Liver (tissue), 9 donors: ENCODE results near the gene KPNB1. TPM values are rescaled to one million over a fixed set of nuclear protein-coding genes. Genes with fewer than 3 reads are reported as not detected.

Experiments used
- DNase-seq: peaks from one replicate; pipeline ENCODE4 v3.0.0-alpha.2; 2017; ENCODE audit warnings: low spot score
- H3K27ac ChIP-seq, 2 donors: one replicate each; pipeline ENCODE4 v1.7.0; 2013; ENCODE audit warnings: inconsistent platforms in 2 of 2, low read length in 2 of 2, control low read depth in 1 of 2, low read depth in 1 of 2, mild to moderate bottlenecking in 1 of 2
- H3K27me3 ChIP-seq, 4 donors: one replicate each; pipeline versions ENCODE4 v1.6.1 to v1.7.0; 2013; ENCODE audit warnings: low read length in 3 of 4, inconsistent platforms in 1 of 4, mild to moderate bottlenecking in 1 of 4, moderate library complexity in 1 of 4; ENCODE audit not compliant: control insufficient read depth in 4 of 4, insufficient read depth in 4 of 4
- H3K36me3 ChIP-seq, 4 donors: one replicate each; pipeline versions ENCODE4 v1.6.1 to v1.7.0; 2013; ENCODE audit warnings: low read length in 3 of 4, mild to moderate bottlenecking in 3 of 4, low read depth in 1 of 4, moderate library complexity in 1 of 4; ENCODE audit not compliant: control insufficient read depth in 4 of 4, insufficient read depth in 3 of 4
- H3K4me1 ChIP-seq, 4 donors: one replicate each; pipeline versions ENCODE4 v1.6.1 to v1.7.0; 2013; ENCODE audit warnings: low read length in 3 of 4, mild to moderate bottlenecking in 3 of 4, moderate library complexity in 1 of 4; ENCODE audit not compliant: control insufficient read depth in 4 of 4, insufficient read depth in 4 of 4
- H3K4me3 ChIP-seq, 3 donors: one replicate each; pipeline versions ENCODE4 v1.6.1 to v1.7.0; 2013; ENCODE audit warnings: low read length in 3 of 3, control low read depth in 1 of 3, low read depth in 1 of 3, mild to moderate bottlenecking in 1 of 3
- H3K9ac ChIP-seq, 2 donors: one replicate each; pipeline ENCODE4 v1.7.0; 2013; ENCODE audit warnings: low read length in 2 of 2, mild to moderate bottlenecking in 2 of 2, moderate library complexity in 2 of 2, control low read depth in 1 of 2, low read depth in 1 of 2
- H3K9me3 ChIP-seq, 4 donors: one replicate each; pipeline versions ENCODE4 v1.6.1 to v1.7.0; 2013; ENCODE audit warnings: low read length in 3 of 4; ENCODE audit not compliant: control insufficient read depth in 4 of 4
- CTCF ChIP-seq: fragments of 150-350 bp; IDR thresholded peaks from 2 replicates; pipeline ENCODE4 v1.5.1; 2017; ENCODE audit warnings: improper control_type of control experiment, low read depth, low read length; ENCODE audit not compliant: missing input control
- EGR1 ChIP-seq, 2 donors: IDR thresholded peaks; 2 replicates each; pipeline ENCODE4 v1.6.1; 2016 to 2018; ENCODE audit warnings: antibody characterized with exemption in 2 of 2, low read depth in 2 of 2
- FOXA1 ChIP-seq: IDR thresholded peaks from 2 replicates; pipeline ENCODE4 v1.6.1; 2016; ENCODE audit warnings: antibody characterized with exemption
- FOXA2 ChIP-seq: IDR thresholded peaks from 2 replicates; pipeline ENCODE4 v1.6.1; 2016; ENCODE audit warnings: antibody characterized with exemption
- HNF4A ChIP-seq, 2 donors: conservative IDR thresholded peaks; 2 replicates each; pipeline ENCODE4 v1.6.1; 2016; ENCODE audit warnings: antibody characterized with exemption in 2 of 2, mild to moderate bottlenecking in 2 of 2
- JUND ChIP-seq, 2 donors: IDR thresholded peaks; 2 replicates each; pipeline ENCODE4 v1.6.1; 2016; ENCODE audit warnings: antibody characterized with exemption in 2 of 2
- MAX ChIP-seq: IDR thresholded peaks from 2 replicates; pipeline ENCODE4 v1.6.1; 2016; ENCODE audit warnings: antibody characterized with exemption
- NR2F2 ChIP-seq: IDR thresholded peaks from 2 replicates; pipeline ENCODE4 v1.6.1; 2016; ENCODE audit warnings: antibody characterized with exemption
- RAD21 ChIP-seq, 2 donors: IDR thresholded peaks; 2 replicates each; pipeline ENCODE4 v1.6.1; 2016; ENCODE audit warnings: antibody characterized with exemption in 2 of 2, mild to moderate bottlenecking in 2 of 2
- REST ChIP-seq: IDR thresholded peaks from 2 replicates; pipeline ENCODE4 v1.6.1; 2016; ENCODE audit warnings: antibody characterized with exemption, mild to moderate bottlenecking
- RXRA ChIP-seq, 2 donors: IDR thresholded peaks; 2 replicates each; pipeline ENCODE4 v1.6.1; 2017 to 2018; ENCODE audit warnings: antibody characterized with exemption in 2 of 2, mild to moderate bottlenecking in 1 of 2
- SP1 ChIP-seq: IDR thresholded peaks from 2 replicates; pipeline ENCODE4 v1.6.1; 2018; ENCODE audit warnings: antibody characterized with exemption, mild to moderate bottlenecking
- YY1 ChIP-seq: IDR thresholded peaks from 2 replicates; pipeline ENCODE4 v1.6.1; 2016; ENCODE audit warnings: antibody characterized with exemption, mild to moderate bottlenecking
- WGBS: extraction: QIAGEN DNeasy Blood & Tissue Kit; methylation state at CpG from one replicate; pipeline ENCODE4 v1.1.7; 2013; 5-methylcytosine and 5-hydroxymethylcytosine counted together
- polyA plus RNA-seq, 2 donors: library from polyadenylated mRNA; stranded (reverse) in 1 of 2; unstranded in 1 of 2; fragments of 200-250 nt in 1 of 2; fragments of >200 nt in 1 of 2; fragmentation: Nextera tagmentation in 1 of 2; extraction: Ambion mirVana in 1 of 2; gene quantifications; one replicate each; pipeline versions ENCODE4 v1.2.1 to v1.2.3, GENCODE V29; 2013 to 2015
- total RNA-seq, 2 donors: library from RNA; depleted of rRNA; stranded (reverse); fragments of >200 nt; gene quantifications; one replicate each; pipeline ENCODE4 v1.2.3, GENCODE V29; 2014
- donor health status: healthy.
- donor health status: healthy.
- donor health status: healthy.
- donor health status: healthy.
- donor health status: healthy.

The KPNB1 gene
- total and polyA plus RNA-seq, 4 donors, result 27.6 to 114 (median 75.0) TPM

- peaks cover 0 to 3% (median 1%) of the 10 kb centered on the region in 4 donors for H3K4me1 ChIP-seq
- DNase-seq, result no peak
- no peak overlapping the region for H3K27ac ChIP-seq
- no peak overlapping the region for H3K4me3 ChIP-seq
- H3K9ac ChIP-seq, result no peak overlapping the region
- TF ChIP-seq FOXA1, result no peak
- TF ChIP-seq HNF4A (conservative IDR thresholded peaks at IDR 0.05), result no peak
- TF ChIP-seq YY1, result no peak
- TF ChIP-seq FOXA2, result no peak
- TF ChIP-seq NR2F2, result no peak
- TF ChIP-seq RXRA (IDR thresholded peaks at IDR 0.05), result no peak
- no peak for TF ChIP-seq JUND (IDR thresholded peaks at IDR 0.05)
- no peak for TF ChIP-seq CTCF
- TF ChIP-seq REST, result no peak
- TF ChIP-seq MAX, result no peak
- no peak for TF ChIP-seq SP1
- TF ChIP-seq EGR1 (IDR thresholded peaks at IDR 0.05; ENCODE audit: low read depth in 2 of 2), result no peak
- 78% methylated on average over 4 of the region's 4 CpGs for WGBS
- no peaks in the 10 kb centered on the region for H3K36me3 ChIP-seq
- H3K9me3 ChIP-seq, result no peaks in the 10 kb centered on the region
- no peaks in the 10 kb centered on the region for H3K27me3 ChIP-seq
These were observed 57.5 kb downstream of the KPNB1 start for GRCh38 chr17:47707056-47707804.

GRCh38 chr17:47707884-47708283 is 58.2 kb downstream of the KPNB1 start:
- Histone ChIP-seq H3K4me1 (peaks cover 0 to 7% (median 2%) of the 10 kb centered on the region in 4 donors), H3K9ac (no peak overlapping the region), H3K9me3 (no peaks in the 10 kb centered on the region), H3K27ac (no peak overlapping the region), H3K36me3 (no peaks in the 10 kb centered on the region), H3K4me3 (no peak overlapping the region), H3K27me3 (no peaks in the 10 kb centered on the region)
- DNase-seq, result no peak
- 85% methylated on average over 3 of the region's 3 CpGs for WGBS
- TF ChIP-seq HNF4A (conservative IDR thresholded peaks at IDR 0.05), result no peak
- no peak for TF ChIP-seq JUND (IDR thresholded peaks at IDR 0.05)
- TF ChIP-seq RAD21 (IDR thresholded peaks at IDR 0.05), result no peak
